ENCODE data around the gene NPIPB8. TPM values are rescaled to one million over a fixed set of nuclear protein-coding genes. Genes with fewer than 3 reads are reported as not detected.
"Not testable (repeated sequence)": the region's sequence is repeated elsewhere in the genome, so short reads cannot be mapped to it uniquely, and the experiment has no call there.

Gene NPIPB8
- total and polyA plus RNA-seq, 2 of the 13 experiments (the other 11 are each of a cell fraction or from before 2014, with no cell fraction given) = 0.49 to 2.3 TPM

- H3K36me3 ChIP-seq (replicated peaks in 1 of 2; ENCODE audit: control insufficient read depth in 1 of 2, insufficient read depth in 2 of 2, low read length in 2 of 2); H3K9ac ChIP-seq (ENCODE audit: insufficient read depth, low read depth, low read length); DNase-seq (ENCODE audit: low spot score); H2AFZ ChIP-seq (ENCODE audit: low read length); intact Hi-C loops (cut with micrococcal nuclease; ENCODE audit: unreplicated experiment); CTCF ChIA-PET (ENCODE audit: low intra/inter-chr PET ratio, low total read pairs); H3K27ac ChIP-seq (ENCODE audit: extremely low read length, insufficient read depth, low read length); POLR2A ChIA-PET; H3K4me2 ChIP-seq (ENCODE audit: low read depth, low read length); H3K79me2 ChIP-seq (ENCODE audit: insufficient read depth, low read length); H4K20me1 ChIP-seq (ENCODE audit: insufficient read depth, low read length); H3K9me3 ChIP-seq (ENCODE audit: low read length); in situ Hi-C loops (cut with HindIII; ENCODE audit: extremely low pct_ligation_motif_present, low pct_unique_long_range_greater_than_20kb); H3K4me3 ChIP-seq (replicated peaks in 1 of 3; ENCODE audit: insufficient read depth in 1 of 3, low read depth in 2 of 3, low read length in 3 of 3); H3K27me3 ChIP-seq (ENCODE audit: control insufficient read depth in 1 of 2, insufficient read depth in 2 of 2, low read length in 2 of 2); BruUV-seq (replicated peaks); H3K4me1 ChIP-seq (ENCODE audit: insufficient read depth, low read length); FAIRE-seq: not testable (repeated sequence)
- no CpG with 5 or more reads among the region's 10 CpGs for WGBS (ENCODE audit: low lambda C conversion rate)
- peak; percentile 96 for ATAC-seq
Measured at GRCh38 chr16:28688327-28688952, 50.6 kb downstream of the NPIPB8 start.

- BruUV-seq (replicated peaks); H3K27ac ChIP-seq (ENCODE audit: extremely low read length, insufficient read depth, low read length); FAIRE-seq; POLR2A ChIA-PET; H2AFZ ChIP-seq (ENCODE audit: low read length); in situ Hi-C loops (cut with HindIII; ENCODE audit: extremely low pct_ligation_motif_present, low pct_unique_long_range_greater_than_20kb); DNase-seq (ENCODE audit: low spot score); H3K36me3 ChIP-seq (replicated peaks in 1 of 2; ENCODE audit: control insufficient read depth in 1 of 2, insufficient read depth in 2 of 2, low read length in 2 of 2); CTCF ChIA-PET (ENCODE audit: low intra/inter-chr PET ratio, low total read pairs); H3K4me1 ChIP-seq (ENCODE audit: insufficient read depth, low read length); H3K4me3 ChIP-seq (replicated peaks in 1 of 3; ENCODE audit: insufficient read depth in 1 of 3, low read depth in 2 of 3, low read length in 3 of 3); H3K9ac ChIP-seq (ENCODE audit: insufficient read depth, low read depth, low read length); intact Hi-C loops (cut with micrococcal nuclease; ENCODE audit: unreplicated experiment); H3K4me2 ChIP-seq (ENCODE audit: low read depth, low read length); H4K20me1 ChIP-seq (ENCODE audit: insufficient read depth, low read length); H3K9me3 ChIP-seq (ENCODE audit: low read length); H3K79me2 ChIP-seq (ENCODE audit: insufficient read depth, low read length); ATAC-seq; H3K27me3 ChIP-seq (ENCODE audit: control insufficient read depth in 1 of 2, insufficient read depth in 2 of 2, low read length in 2 of 2): not testable (repeated sequence)
- no CpG with 5 or more reads among the region's 13 CpGs for WGBS (ENCODE audit: low lambda C conversion rate)
Measured at GRCh38 chr16:28689425-28689824, 51.6 kb downstream of the NPIPB8 start.

- H3K9me3 ChIP-seq (ENCODE audit: low read length); CTCF ChIA-PET (ENCODE audit: low intra/inter-chr PET ratio, low total read pairs); H2AFZ ChIP-seq (ENCODE audit: low read length); DNase-seq (ENCODE audit: low spot score); H3K4me1 ChIP-seq (ENCODE audit: insufficient read depth, low read length); H3K36me3 ChIP-seq (replicated peaks in 1 of 2; ENCODE audit: control insufficient read depth in 1 of 2, insufficient read depth in 2 of 2, low read length in 2 of 2); POLR2A ChIA-PET; in situ Hi-C loops (cut with HindIII; ENCODE audit: extremely low pct_ligation_motif_present, low pct_unique_long_range_greater_than_20kb); H3K27ac ChIP-seq (ENCODE audit: extremely low read length, insufficient read depth, low read length); H3K4me2 ChIP-seq (ENCODE audit: low read depth, low read length); intact Hi-C loops (cut with micrococcal nuclease; ENCODE audit: unreplicated experiment); H4K20me1 ChIP-seq (ENCODE audit: insufficient read depth, low read length); BruUV-seq (replicated peaks); H3K4me3 ChIP-seq (replicated peaks in 1 of 3; ENCODE audit: insufficient read depth in 1 of 3, low read depth in 2 of 3, low read length in 3 of 3); H3K27me3 ChIP-seq (ENCODE audit: control insufficient read depth in 1 of 2, insufficient read depth in 2 of 2, low read length in 2 of 2); FAIRE-seq; ATAC-seq; H3K9ac ChIP-seq (ENCODE audit: insufficient read depth, low read depth, low read length); H3K79me2 ChIP-seq (ENCODE audit: insufficient read depth, low read length): not testable (repeated sequence)
- 95% methylated on average over 2 of the region's 4 CpGs for WGBS (ENCODE audit: low lambda C conversion rate)
Measured at GRCh38 chr16:28691722-28692121, 53.9 kb downstream of the NPIPB8 start.

GRCh38 chr16:28693257-28693950 is 55.5 kb downstream of the NPIPB8 start:
- H3K4me2 ChIP-seq (ENCODE audit: low read depth, low read length); H3K4me3 ChIP-seq (replicated peaks in 1 of 3; ENCODE audit: insufficient read depth in 1 of 3, low read depth in 2 of 3, low read length in 3 of 3); H4K20me1 ChIP-seq (ENCODE audit: insufficient read depth, low read length); H3K79me2 ChIP-seq (ENCODE audit: insufficient read depth, low read length); H3K27ac ChIP-seq (ENCODE audit: extremely low read length, insufficient read depth, low read length); H3K27me3 ChIP-seq (ENCODE audit: control insufficient read depth in 1 of 2, insufficient read depth in 2 of 2, low read length in 2 of 2); DNase-seq (ENCODE audit: low spot score); intact Hi-C loops (cut with micrococcal nuclease; ENCODE audit: unreplicated experiment); BruUV-seq (replicated peaks); H3K4me1 ChIP-seq (ENCODE audit: insufficient read depth, low read length); POLR2A ChIA-PET; H2AFZ ChIP-seq (ENCODE audit: low read length); in situ Hi-C loops (cut with HindIII; ENCODE audit: extremely low pct_ligation_motif_present, low pct_unique_long_range_greater_than_20kb); FAIRE-seq; H3K9ac ChIP-seq (ENCODE audit: insufficient read depth, low read depth, low read length); H3K9me3 ChIP-seq (ENCODE audit: low read length); CTCF ChIA-PET (ENCODE audit: low intra/inter-chr PET ratio, low total read pairs); H3K36me3 ChIP-seq (replicated peaks in 1 of 2; ENCODE audit: control insufficient read depth in 1 of 2, insufficient read depth in 2 of 2, low read length in 2 of 2): not testable (repeated sequence)
- ATAC-seq = peak; percentile 63
- no CpG with 5 or more reads among the region's 11 CpGs for WGBS (ENCODE audit: low lambda C conversion rate)

Measured in HepG2 (cell line).